ENCODE results near the gene PLEKHG5. TPM values are rescaled to one million over a fixed set of nuclear protein-coding genes. Genes with fewer than 3 reads are reported as not detected.

PLEKHG5 gene
- total RNA-seq, 1 donor from 2014 or later: 42.9 TPM

DNA sequence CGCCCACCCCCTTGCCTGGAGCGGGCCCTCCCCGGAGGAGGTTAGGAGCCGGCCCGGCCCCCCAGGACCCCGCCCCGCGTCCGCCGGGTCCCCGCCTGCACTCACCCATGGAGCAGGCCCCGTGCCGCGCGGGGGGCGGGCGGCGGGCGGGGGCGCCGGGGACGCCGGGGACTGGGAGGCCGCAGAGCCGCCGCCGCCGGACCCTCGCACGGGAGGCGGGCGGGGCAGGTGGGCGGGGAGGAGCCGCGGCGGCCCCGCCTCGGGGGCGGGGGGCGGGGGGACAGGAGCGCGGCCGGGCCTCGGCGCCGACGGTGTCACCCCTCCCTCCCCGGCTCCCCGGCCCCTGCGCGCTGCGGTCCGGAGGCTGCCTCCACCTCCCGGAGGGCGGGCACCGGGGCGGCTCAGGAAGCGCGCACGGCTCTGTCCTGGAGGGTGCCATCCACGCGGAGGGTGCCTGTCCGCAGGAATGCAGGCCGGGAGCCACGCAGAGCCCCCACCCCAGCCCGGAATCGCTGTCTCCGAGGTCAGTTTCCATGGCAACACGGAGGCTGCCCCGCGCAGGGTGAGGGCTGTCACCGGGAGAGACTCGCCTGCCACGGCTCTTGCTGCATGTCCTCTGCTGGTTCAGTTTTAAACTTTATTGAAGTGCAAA is 5.9 kb upstream of the PLEKHG5 start:
- DNase-seq (ENCODE audit: low read depth) (peak; percentile 29), FAIRE-seq (no peak)
- Histone ChIP-seq H3K36me3 (ENCODE audit: control insufficient read depth, insufficient read depth, low read length) (no peaks in the 10 kb centered on the region), H3K4me3 (ENCODE audit: low read depth, low read length) (peak overlapping the region; percentile 66), H3K27me3 (ENCODE audit: control insufficient read depth, insufficient read depth, low read length) (peaks cover 3% of the 10 kb centered on the region)
- TF ChIP-seq, protein P1, sequence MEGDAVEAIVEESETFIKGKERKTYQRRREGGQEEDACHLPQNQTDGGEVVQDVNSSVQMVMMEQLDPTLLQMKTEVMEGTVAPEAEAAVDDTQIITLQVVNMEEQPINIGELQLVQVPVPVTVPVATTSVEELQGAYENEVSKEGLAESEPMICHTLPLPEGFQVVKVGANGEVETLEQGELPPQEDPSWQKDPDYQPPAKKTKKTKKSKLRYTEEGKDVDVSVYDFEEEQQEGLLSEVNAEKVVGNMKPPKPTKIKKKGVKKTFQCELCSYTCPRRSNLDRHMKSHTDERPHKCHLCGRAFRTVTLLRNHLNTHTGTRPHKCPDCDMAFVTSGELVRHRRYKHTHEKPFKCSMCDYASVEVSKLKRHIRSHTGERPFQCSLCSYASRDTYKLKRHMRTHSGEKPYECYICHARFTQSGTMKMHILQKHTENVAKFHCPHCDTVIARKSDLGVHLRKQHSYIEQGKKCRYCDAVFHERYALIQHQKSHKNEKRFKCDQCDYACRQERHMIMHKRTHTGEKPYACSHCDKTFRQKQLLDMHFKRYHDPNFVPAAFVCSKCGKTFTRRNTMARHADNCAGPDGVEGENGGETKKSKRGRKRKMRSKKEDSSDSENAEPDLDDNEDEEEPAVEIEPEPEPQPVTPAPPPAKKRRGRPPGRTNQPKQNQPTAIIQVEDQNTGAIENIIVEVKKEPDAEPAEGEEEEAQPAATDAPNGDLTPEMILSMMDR (IDR thresholded peaks at IDR 0.05; ENCODE audit: insufficient read depth, low read length, severe bottlenecking): no peak

DNA sequence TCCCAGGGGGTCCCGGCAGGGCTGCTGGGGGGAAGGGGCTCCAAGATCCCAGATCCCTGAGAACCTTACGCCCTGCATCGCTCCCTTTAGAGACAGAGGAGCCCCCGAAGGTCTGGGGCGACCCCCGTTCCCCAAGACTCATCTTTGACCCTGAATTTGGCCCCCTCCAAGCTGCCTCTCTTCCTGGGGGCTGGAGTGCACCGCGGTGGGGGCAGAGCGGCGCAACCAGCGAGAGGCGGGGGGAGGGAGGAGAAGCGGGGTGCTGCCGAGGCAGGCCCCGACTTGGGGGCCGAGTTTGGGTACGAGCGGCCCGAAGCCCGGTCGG is 5.4 kb upstream of the PLEKHG5 start:
- Histone ChIP-seq H3K4me3 (ENCODE audit: low read depth, low read length) (peak overlapping the region; percentile 66), H3K27me3 (ENCODE audit: control insufficient read depth, insufficient read depth, low read length) (peaks cover 3% of the 10 kb centered on the region), H3K36me3 (ENCODE audit: control insufficient read depth, insufficient read depth, low read length) (no peaks in the 10 kb centered on the region)
- no peak for FAIRE-seq
- no peak for DNase-seq (ENCODE audit: low read depth)
- TF ChIP-seq, protein P1 (IDR thresholded peaks at IDR 0.05; ENCODE audit: insufficient read depth, low read length, severe bottlenecking): no peak

DNA sequence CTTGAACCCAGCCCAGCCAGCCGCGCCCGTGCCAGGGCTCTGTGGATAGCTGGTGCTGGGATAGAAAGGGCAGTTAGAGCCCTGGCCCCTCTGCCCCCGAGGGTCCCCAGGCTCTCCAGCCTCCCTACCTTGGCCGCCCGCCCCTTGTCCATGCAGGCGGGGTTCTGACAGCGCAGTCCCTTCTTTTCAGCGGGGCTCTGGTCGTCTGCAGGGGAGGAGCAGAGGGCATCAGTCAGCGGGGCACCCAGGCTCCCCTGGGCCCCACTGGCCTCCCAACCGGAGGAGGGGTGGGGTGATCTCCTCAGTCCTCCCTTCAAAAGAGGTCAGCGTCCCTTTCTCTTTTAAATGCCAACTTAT is 4.9 kb upstream of the PLEKHG5 start:
- no peaks in the 10 kb centered on the region for H3K36me3 ChIP-seq (ENCODE audit: control insufficient read depth, insufficient read depth, low read length)
- H3K4me3 ChIP-seq (ENCODE audit: low read depth, low read length): peak overlapping the region; percentile 66
- FAIRE-seq: no peak
- TF ChIP-seq, protein P1 (IDR thresholded peaks at IDR 0.05; ENCODE audit: insufficient read depth, low read length, severe bottlenecking): no peak
- H3K27me3 ChIP-seq (ENCODE audit: control insufficient read depth, insufficient read depth, low read length): peaks cover 3% of the 10 kb centered on the region
- no peak for DNase-seq (ENCODE audit: low read depth)

DNA sequence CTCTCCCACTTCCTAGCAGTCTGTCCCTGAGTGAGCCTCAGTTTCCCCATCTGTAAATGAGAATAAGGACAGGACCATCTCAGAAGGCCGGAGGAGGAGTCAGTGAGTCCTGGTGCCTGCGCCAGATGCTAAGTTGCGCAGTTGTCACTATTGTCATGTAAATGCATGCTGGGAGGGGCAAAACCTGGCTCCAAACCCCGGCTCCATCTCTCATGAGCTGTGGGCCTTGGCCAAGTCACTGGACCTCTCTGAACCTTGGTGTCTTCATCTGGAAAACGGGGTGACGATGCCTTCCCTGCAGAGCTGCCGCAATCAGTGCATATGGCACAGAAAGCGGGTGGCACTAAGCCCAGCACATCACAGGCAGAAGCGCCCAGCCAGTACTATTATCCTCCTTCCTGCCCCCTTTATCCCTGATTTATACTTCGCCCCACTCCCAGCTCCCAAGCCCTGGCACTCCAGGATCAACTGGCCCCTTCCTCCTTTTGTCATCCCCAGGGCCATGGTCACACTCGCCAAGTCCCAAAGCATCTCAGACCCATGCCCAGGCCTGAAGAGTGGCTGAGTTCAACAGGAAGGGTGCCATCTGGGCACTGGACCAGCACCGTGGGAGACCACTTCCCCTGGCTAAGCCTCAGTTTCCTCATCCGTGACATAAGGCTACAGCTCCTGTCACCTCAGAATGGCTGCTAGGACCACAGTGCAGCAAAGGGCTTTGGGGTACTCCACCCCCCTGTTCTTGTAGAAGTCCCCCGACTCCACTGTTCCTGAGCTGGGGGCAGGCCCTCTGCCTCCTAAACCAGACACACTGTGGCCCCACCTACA is 4.3 kb upstream of the PLEKHG5 start:
- TF ChIP-seq, protein P1 (IDR thresholded peaks at IDR 0.05; ENCODE audit: insufficient read depth, low read length, severe bottlenecking): no peak
- H3K36me3 ChIP-seq (ENCODE audit: control insufficient read depth, insufficient read depth, low read length): no peaks in the 10 kb centered on the region
- FAIRE-seq: no peak
- no peak for DNase-seq (ENCODE audit: low read depth)
- H3K27me3 ChIP-seq (ENCODE audit: control insufficient read depth, insufficient read depth, low read length): no peaks in the 10 kb centered on the region
- H3K4me3 ChIP-seq (ENCODE audit: low read depth, low read length): no peak overlapping the region

DNA sequence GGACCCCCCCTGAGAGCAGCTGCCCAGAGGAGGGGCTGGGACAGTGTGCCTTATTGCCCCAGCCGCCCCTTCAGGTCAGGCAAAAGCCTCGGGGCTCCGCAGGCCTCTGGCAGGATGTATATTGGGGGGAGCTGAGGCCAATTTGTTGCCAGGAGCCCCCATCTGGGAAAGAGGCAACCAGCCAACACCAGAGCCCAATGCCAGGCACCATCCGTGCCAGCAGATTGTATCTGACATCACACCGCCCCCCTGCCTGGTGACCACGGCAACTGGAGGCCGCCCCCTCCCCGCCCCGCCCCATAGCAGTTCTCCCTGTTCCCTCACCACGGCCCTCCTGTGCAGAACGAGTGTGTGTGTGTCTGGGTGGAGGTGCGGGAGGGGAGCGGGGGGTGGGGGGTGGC is 3.6 kb upstream of the PLEKHG5 start:
- Histone ChIP-seq H3K27me3 (ENCODE audit: control insufficient read depth, insufficient read depth, low read length) (no peaks in the 10 kb centered on the region), H3K4me3 (ENCODE audit: low read depth, low read length) (no peak overlapping the region), H3K36me3 (ENCODE audit: control insufficient read depth, insufficient read depth, low read length) (no peaks in the 10 kb centered on the region)
- TF ChIP-seq, protein P1 (IDR thresholded peaks at IDR 0.05; ENCODE audit: insufficient read depth, low read length, severe bottlenecking): no peak
- DNase-seq (ENCODE audit: low read depth): no peak
- no peak for FAIRE-seq
